ENCODE data around the gene PQBP1.

PQBP1 gene

GRCh38 chrX:48920718-48921104, 23.0 kb downstream of the PQBP1 start:
- no peak for DNase-seq (ENCODE audit: low read depth in 1 of 2, low spot score in 1 of 2)

- no peak for DNase-seq (ENCODE audit: low read depth in 1 of 2, low spot score in 1 of 2)
Measured at GRCh38 chrX:48923771-48924170, 26.0 kb downstream of the PQBP1 start.

GRCh38 chrX:48924270-48924669, 26.5 kb downstream of the PQBP1 start:
- DNase-seq (ENCODE audit: low read depth in 1 of 2, low spot score in 1 of 2), result no peak

DNA sequence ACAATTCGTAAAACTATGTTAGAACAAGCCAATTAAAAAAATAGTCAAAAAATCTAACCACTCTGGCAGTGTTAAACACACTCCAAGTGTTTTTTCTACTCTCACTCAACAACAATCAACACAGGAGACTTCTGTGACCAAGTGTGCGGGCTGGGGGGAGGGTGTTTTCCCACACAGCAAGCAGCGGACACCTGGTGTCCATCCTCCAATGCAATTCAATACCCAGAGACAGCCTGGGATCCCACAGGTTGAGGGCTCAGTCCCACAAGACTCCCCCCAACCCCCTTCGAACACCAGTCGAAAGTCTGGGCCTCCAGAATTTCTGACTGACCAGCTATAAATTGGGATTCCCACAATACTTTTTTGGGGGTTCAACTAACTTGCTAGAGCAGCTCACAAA, 29.4 kb downstream of the PQBP1 start:
- no peak for DNase-seq (ENCODE audit: low read depth in 1 of 2, low spot score in 1 of 2)

GRCh38 chrX:48927736-48928382, 30.1 kb downstream of the PQBP1 start:
- no peak for DNase-seq (ENCODE audit: low read depth in 1 of 2, low spot score in 1 of 2)

DNA sequence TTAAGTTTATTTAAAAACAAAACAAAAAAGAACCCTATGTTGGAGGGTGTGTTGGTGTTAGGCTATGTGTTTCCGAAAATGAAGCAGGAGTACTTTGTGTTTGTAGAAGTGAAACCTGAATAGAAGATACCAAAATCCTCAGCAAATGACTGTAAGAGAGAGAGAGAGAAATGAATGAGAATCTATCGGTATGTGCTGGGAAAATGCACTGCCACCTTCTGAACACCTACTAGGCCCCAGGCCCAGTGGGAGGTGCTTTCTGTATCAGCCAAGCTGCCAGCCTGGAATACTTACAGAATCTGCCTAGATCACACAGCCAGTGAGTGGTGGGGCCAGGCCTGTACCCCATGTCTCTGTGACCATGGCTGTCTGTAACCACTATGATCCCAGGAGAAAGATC, 36.0 kb downstream of the PQBP1 start:
- DNase-seq (ENCODE audit: low read depth in 1 of 2, low spot score in 1 of 2), result no peak

DNA sequence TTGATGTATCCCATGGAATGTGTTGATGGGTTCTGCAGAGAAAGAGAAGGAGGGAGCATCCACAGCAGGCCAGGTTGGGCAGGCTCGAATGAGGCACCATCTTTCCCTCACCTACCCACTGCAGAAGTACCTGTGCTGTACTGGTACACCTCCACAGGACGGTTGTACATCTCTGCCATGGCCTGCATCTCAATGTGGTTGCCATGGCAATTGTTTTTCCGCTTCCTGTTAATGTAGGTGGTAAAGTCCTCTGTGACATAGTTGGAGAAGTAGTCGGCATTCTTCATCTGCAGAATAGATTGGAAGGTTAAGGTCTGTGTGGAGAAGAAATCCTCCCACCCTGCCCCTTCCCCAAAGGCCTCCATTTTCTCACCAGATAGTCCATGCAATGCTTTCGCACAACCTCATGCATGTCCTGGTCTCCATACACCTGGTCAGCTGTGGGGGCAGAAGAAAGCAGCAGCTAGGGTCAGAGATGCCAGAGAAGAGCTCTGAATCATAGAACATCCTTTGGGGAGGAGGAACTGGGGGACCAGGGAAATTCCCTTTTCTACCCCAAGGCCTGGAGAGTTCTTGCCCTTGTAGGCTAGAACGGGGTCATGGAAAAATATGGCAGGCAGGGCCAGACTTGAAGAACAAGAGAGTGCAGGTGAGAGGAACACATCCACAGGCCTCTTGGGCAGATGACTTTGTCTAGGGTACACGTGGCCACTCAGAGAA, 37.0 kb downstream of the PQBP1 start:
- DNase-seq (ENCODE audit: low read depth in 1 of 2, low spot score in 1 of 2), result no peak

GRCh38 chrX:48935301-48935670, 37.6 kb downstream of the PQBP1 start:
- no peak for DNase-seq (ENCODE audit: low read depth in 1 of 2, low spot score in 1 of 2)

DNA sequence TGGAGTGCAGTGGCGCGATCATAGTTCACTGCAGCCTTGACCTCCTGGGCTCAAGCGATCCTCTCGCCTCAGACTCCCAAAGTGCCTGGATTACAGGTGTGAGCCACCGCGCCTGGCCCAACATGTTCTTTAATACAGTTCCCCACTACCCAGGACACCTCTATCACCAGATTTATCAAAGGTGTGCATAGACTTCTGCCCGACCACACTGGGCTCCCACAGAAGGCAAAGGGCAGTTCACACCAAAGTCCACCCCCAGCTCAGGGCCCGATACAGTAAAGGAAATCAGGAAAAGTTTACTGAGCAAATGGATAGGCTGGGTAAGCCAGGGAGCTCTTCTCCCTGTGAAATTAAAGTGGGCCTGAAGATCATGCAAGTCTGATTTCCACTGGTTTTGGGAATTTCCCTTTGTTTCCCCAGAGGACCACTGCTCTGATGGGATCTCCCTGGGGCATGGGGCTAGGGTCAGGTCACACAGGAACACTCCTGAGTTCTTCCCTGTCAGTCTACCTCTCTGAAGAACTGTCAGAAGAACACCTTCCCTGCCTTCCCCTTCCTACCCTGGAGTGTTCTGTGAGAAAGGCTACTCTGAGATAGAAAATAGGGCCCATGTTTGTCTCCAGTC, 38.8 kb downstream of the PQBP1 start:
- DNase-seq (ENCODE audit: low read depth in 1 of 2, low spot score in 1 of 2), result no peak

DNA sequence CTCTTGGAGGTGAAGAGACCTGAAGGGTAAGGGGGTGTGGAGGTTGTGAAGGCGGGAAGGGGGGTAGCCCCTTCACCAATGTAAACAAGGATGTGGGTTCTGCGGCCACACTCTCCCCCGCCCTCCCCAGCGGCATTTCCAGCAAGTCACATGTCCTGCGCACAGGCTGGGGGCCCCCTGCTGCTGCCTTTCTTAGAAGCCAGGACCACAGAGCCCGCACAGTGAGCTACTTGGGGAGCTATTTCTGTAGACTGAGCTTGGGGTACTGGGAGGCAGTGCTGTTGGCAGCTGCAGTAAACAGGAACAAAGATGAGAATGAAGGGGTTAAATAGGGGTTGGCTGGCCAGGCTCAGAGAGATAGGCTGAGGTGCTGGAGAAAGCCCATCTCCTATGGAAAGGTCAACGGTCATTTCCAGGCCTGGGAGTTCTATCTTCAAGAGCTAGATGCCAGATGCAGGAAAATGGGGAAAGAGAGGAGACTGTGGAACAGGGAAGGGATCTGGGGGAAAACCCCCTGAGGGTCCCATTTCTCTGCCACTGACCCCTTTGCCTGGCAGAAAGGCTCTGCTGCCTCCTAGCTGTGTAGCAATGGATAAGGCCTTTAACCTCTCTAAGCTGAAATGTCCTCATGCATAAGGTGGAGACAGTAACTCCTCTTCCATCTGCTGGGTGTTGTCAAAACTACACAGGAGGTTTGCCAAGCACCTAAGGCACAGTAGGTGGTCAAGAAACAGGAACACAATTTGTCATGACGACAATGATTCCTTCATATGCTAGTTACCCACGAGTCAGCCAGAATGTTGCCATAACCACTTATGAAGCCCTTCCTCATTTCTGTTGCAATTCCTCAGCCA, 39.6 kb downstream of the PQBP1 start:
- DNase-seq (ENCODE audit: low read depth in 1 of 2, low spot score in 1 of 2), result peak; percentile 57 to 84

GRCh38 chrX:48938721-48939425, 41.1 kb downstream of the PQBP1 start:
- DNase-seq (ENCODE audit: low read depth in 1 of 2, low spot score in 1 of 2), result peak in 1 of 2 donors; percentile 67

DNA sequence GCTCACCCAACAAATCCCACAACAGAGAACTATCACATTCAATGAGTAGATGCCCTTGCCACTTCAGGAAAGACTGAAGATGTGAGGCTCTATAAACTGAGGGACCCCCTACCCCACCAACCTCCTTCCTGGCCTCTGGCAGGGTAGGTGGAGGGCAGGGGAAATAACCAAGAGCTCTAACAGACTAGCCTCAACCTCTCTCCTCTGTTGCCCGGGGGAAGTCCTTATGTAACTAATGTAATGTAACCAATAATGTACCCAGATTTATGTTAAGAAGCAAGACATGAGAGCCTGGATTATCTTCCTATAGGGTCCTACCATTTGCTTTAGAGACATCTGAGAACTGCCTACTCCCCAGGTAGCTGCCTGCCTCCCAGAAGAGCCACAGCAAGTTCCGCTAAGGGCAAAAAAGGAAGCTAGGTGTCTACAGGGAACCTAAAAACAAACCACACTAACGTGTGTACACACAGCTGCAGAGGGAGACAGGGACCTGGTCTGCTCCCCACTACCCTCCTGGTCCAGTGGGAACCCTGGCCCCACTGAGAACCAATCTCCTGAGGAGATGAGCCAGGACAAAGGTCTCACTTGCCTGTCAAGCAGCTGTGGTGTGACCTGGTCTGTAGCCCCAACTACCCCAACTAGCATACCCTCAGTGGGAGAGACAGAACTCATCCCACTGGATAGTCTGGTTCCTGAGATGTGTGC, 41.9 kb downstream of the PQBP1 start:
- DNase-seq (ENCODE audit: low read depth in 1 of 2, low spot score in 1 of 2), result no peak

DNA sequence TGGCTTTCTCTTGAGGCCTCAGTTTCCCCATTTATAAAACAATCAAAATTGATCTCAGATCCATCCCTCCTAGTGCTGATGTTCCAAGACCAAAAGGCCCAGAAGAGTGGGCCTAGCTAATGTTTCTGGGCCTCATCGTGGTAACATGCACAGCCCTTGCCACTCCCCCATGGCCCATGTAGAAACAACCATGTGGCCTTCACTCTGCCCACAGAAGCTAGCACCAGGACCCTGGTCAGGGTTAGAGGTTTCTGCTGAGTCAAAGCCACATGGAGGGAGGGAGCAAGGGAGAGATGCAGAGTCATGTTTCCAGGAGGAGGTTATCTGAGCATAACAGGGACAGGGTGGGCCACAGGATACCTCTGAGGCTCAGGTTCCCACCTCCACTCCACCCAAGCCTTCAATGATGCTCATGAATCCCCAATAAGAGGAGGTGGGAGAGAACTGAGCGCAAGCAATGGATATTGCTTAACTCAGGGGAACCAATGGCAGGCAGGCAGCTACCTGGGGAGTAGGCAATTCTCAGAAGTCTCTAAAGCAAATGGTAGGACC, 42.8 kb downstream of the PQBP1 start:
- no peak for DNase-seq (ENCODE audit: low read depth in 1 of 2, low spot score in 1 of 2)

- DNase-seq (ENCODE audit: low read depth in 1 of 2, low spot score in 1 of 2), result no peak
Measured at GRCh38 chrX:48942895-48943294, 45.2 kb downstream of the PQBP1 start.

- DNase-seq (ENCODE audit: low read depth in 1 of 2, low spot score in 1 of 2), result no peak
Measured at GRCh38 chrX:48945517-48946348, 48.0 kb downstream of the PQBP1 start.

- no peak for DNase-seq (ENCODE audit: low read depth in 1 of 2, low spot score in 1 of 2)
Measured at GRCh38 chrX:48948589-48948988, 50.9 kb downstream of the PQBP1 start.
